K562 (cell line): ENCODE results near the gene JPT1. TPM values are rescaled to one million over a fixed set of nuclear protein-coding genes. Genes with fewer than 3 reads are reported as not detected.

Experiments
- ASH1L ChIP-seq: fragments of 450-650 bp; IDR thresholded peaks from 2 replicates; pipeline ENCODE4 v1.6.1; 2018; ENCODE audit warnings: borderline replicate concordance, mild to moderate bottlenecking, low read depth; ENCODE audit not compliant: partially characterized antibody
- BMI1 ChIP-seq: fragments of 150-350 bp; IDR thresholded peaks from 2 replicates; pipeline ENCODE4 v1.6.1; 2014; ENCODE audit warnings: low read length
- CHD4 ChIP-seq: fragments of 200-600 bp; sonication (generic); IDR thresholded peaks from 3 replicates; pipeline ENCODE4 v1.6.1; 2012; ENCODE audit warnings: low read depth, mild to moderate bottlenecking, mixed read lengths, low read length, inconsistent platforms; ENCODE audit not compliant: insufficient read depth, insufficient replicate concordance, poor library complexity, severe bottlenecking
- CLOCK ChIP-seq: fragments of 250-450 bp; sonication (Bioruptor Pico); IDR thresholded peaks from 2 replicates; pipeline ENCODE4 v1.4.0; 2020; ENCODE audit warnings: mild to moderate bottlenecking, moderate library complexity, borderline replicate concordance
- DIDO1 ChIP-seq: fragments of 450-650 bp; IDR thresholded peaks from 2 replicates; pipeline ENCODE4 v1.6.1; 2016; ENCODE audit warnings: low read depth, missing biosample characterization, missing genetic modification characterization
- DPF2 ChIP-seq: fragments of 450-650 bp; IDR thresholded peaks from 2 replicates; pipeline ENCODE4 v1.6.1; 2016
- HNRNPUL1 ChIP-seq: fragments of 200-400 bp; formaldehyde crosslinking; IDR thresholded peaks from 2 replicates; pipeline ENCODE4 v1.6.1; 2017; ENCODE audit warnings: low read length
- LARP7 ChIP-seq: fragments of 450-650 bp; IDR thresholded peaks from 2 replicates; pipeline ENCODE4 v1.6.1; 2016
- MEF2A ChIP-seq: IDR thresholded peaks from 2 replicates; pipeline ENCODE4 v1.6.1; 2011; ENCODE audit warnings: low read depth, mild to moderate bottlenecking, low read length, moderate library complexity; ENCODE audit not compliant: control insufficient read depth
- POLR2H ChIP-seq: IDR thresholded peaks from 2 replicates; pipeline ENCODE4 v1.6.1; 2016; ENCODE audit warnings: missing genetic modification characterization, low read depth, mild to moderate bottlenecking, control low read depth, missing compliant biosample characterization, moderate library complexity
- RFX1 ChIP-seq: fragments of 450-650 bp; IDR thresholded peaks from 2 replicates; pipeline ENCODE4 v1.6.1; 2016; ENCODE audit warnings: mild to moderate bottlenecking, moderate library complexity
- RFX7 ChIP-seq: fragments of 250-450 bp; sonication (Bioruptor Pico); IDR thresholded peaks from 2 replicates; pipeline ENCODE4 v1.5.1; 2021; ENCODE audit warnings: mild to moderate bottlenecking
- SIN3B ChIP-seq: fragments of 450-650 bp; IDR thresholded peaks from 2 replicates; pipeline ENCODE4 v1.6.1; 2017; ENCODE audit warnings: low read depth, mild to moderate bottlenecking, moderate library complexity
- TCF3 ChIP-seq: sonication (generic); formaldehyde crosslinking; IDR thresholded peaks from 2 replicates; pipeline ENCODE4 v1.4.0; 2020; ENCODE audit warnings: mild to moderate bottlenecking, missing genetic modification reagents
- ZBTB11 ChIP-seq, 3 experiments: fragments of 200-800 bp in 1 of 3; fragments of 250-450 bp in 1 of 3; fragments of 450-650 bp in 1 of 3; sonication (Bioruptor Pico) in 1 of 3; sonication (Bioruptor generic) in 1 of 3; formaldehyde crosslinking in 1 of 3; IDR thresholded peaks; 2 replicates each; pipeline versions ENCODE4 v1.6.1 to v1.8.0; 2016 to 2022; ENCODE audit warnings: mild to moderate bottlenecking in 2 of 3, missing genetic modification characterization in 2 of 3, missing compliant biosample characterization in 1 of 3, moderate library complexity in 1 of 3
- ZNF174 ChIP-seq: fragments of 250-450 bp; sonication (Bioruptor Pico); IDR thresholded peaks from 2 replicates; pipeline ENCODE4 v1.4.0; 2020; ENCODE audit warnings: mild to moderate bottlenecking
- ZNF592 ChIP-seq: fragments of 450-650 bp; IDR thresholded peaks from 2 replicates; pipeline ENCODE4 v1.6.1; 2017; ENCODE audit warnings: antibody characterized with exemption, mild to moderate bottlenecking
- polyA plus RNA-seq, 8 experiments: library from polyadenylated mRNA; depleted of rRNA in 4 of 8; stranded (reverse) in 5 of 8; unstranded in 3 of 8; fragments of >200 nt; fragmentation: Nextera tagmentation in 2 of 8; fragmentation: Illumina TruSeq in 1 of 8; extraction: Ambion mirVana in 2 of 8; extraction: Trizol in 1 of 8; gene quantifications; 2 replicates each; pipeline versions ENCODE4 v1.2.1 to v1.2.3, GENCODE V29; 2011 to 2014; ENCODE audit warnings: inconsistent platforms in 1 of 8, missing spikeins in 1 of 8
- total RNA-seq, 7 experiments: library from RNA; depleted of rRNA in 6 of 7; stranded (reverse); fragments of >200 nt in 6 of 7; fragmentation: Illumina TruSeq in 2 of 7; extraction: Trizol in 2 of 7; gene quantifications; 2 replicates each; pipeline versions ENCODE4 v1.2.1 to v1.2.3, GENCODE V29; 2011 to 2021; ENCODE audit warnings: low replicate concordance in 1 of 7

Gene JPT1
- total and polyA plus RNA-seq, 9 of the 15 experiments (the other 6 are each of a cell fraction or from before 2014, with no cell fraction given): 56.7 to 292 (median 144) TPM

- TF ChIP-seq ZNF174 (no peak), MEF2A (no peak), POLR2H (tag) (no peak), SIN3B (no peak; the same call in 1 of the 2 replicates), ZBTB11 (CRISPR knock-in tag; IDR thresholded peaks at IDR 0.05) (peak; percentile 65 to 95 (median 83); a peak in 4 of 6 replicates), LARP7 (no peak), BMI1 (no peak), DPF2 (peak; percentile 96), CHD4 (no peak), RFX7 (no peak), DIDO1 (tag) (0 out of 2 replicates have a peak, but pooled peaks have one; percentile 11), CLOCK (CRISPR knock-in tag) (no peak), TCF3 (CRISPR knock-in tag) (peak; percentile 85), ZNF592 (peak; percentile 99), HNRNPUL1 (no peak), RFX1 (no peak), ASH1L (no peak)
These were observed 30.1 kb downstream of the JPT1 start (continued) for GRCh38 chr17:75124041-75124818.
